Measurements from ENCODE around the gene DYSF.

GRCh38 chr2:71454221-71455010 is 1.1 kb downstream of the DYSF start:
- no peak for TF ChIP-seq CTCF (conservative IDR thresholded peaks at IDR 0.05)
- TF ChIP-seq ZFX (IDR thresholded peaks at IDR 0.05) = no peak

Data from C4-2B (cell line).